ENCODE measurements around the gene SPNS3. TPM values are rescaled to one million over a fixed set of nuclear protein-coding genes. Genes with fewer than 3 reads are reported as not detected.

The SPNS3 gene
- polyA plus RNA-seq, 1 donor from 2014 or later, result not detected

DNA sequence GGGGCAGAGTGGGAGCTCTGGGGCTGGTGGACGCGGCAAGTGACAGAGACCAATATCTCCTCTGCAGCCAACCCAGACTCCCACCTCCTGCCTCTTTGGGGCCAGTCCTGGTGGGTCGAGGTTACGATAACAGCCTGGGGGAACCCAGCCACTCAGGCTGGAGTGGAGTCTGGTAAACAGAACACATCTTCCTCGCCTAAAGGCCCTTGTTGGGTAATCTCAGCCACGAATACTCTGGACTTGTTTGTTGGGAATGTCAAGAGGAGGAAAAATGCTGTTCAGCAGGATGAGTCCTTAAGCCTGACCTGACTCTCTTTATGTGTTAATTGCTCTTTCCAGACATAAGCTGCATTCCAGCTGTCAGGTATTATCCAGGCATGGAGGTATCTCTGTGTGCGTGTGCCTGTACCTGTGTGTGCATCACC lies 56.9 kb downstream of the SPNS3 start:
- no peak for TF ChIP-seq TAF1 (IDR thresholded peaks at IDR 0.05; ENCODE audit: low read depth)
- TF ChIP-seq REST (IDR thresholded peaks at IDR 0.05; ENCODE audit: borderline replicate concordance), result no peak
- no peak for TF ChIP-seq MXI1 (conservative IDR thresholded peaks at IDR 0.05; ENCODE audit: poor library complexity, severe bottlenecking)
- TF ChIP-seq CTCF (IDR thresholded peaks at IDR 0.05; ENCODE audit: poor library complexity, severe bottlenecking), result no peak
- TF ChIP-seq SMC3 (conservative IDR thresholded peaks at IDR 0.05; ENCODE audit: poor library complexity), result no peak
- no peak for TF ChIP-seq EZH2 (IDR thresholded peaks at IDR 0.05; ENCODE audit: borderline replicate concordance, insufficient read depth, low read length, poor library complexity, severe bottlenecking)
- no peak for TF ChIP-seq POLR2AphosphoS5 (IDR thresholded peaks at IDR 0.05)
- TF ChIP-seq RAD21 (conservative IDR thresholded peaks at IDR 0.05), result no peak
- no peak for TF ChIP-seq EP300 (conservative IDR thresholded peaks at IDR 0.05; ENCODE audit: poor library complexity, severe bottlenecking)
- H3K4me3 ChIP-seq (ENCODE audit: low read length), result no peak overlapping the region
- H3K4me2 ChIP-seq (ENCODE audit: low read length), result no peak overlapping the region
- no peaks in the 10 kb centered on the region for H3K79me2 ChIP-seq (replicated peaks; ENCODE audit: insufficient read depth, low read length)
- H3K9me3 ChIP-seq (ENCODE audit: low read length), result no peaks in the 10 kb centered on the region
- H3K27ac ChIP-seq (ENCODE audit: low read length), result no peak overlapping the region
- no peaks in the 10 kb centered on the region for H4K20me1 ChIP-seq (ENCODE audit: insufficient read depth)
- H3K9me2 ChIP-seq (ENCODE audit: insufficient read depth, low read length), result no peaks in the 10 kb centered on the region
- H3F3A ChIP-seq (ENCODE audit: insufficient read depth, low read length, poor library complexity, severe bottlenecking), result no peaks in the 10 kb centered on the region
- H3K27me3 ChIP-seq (ENCODE audit: insufficient read depth, low read depth, low read length), result no peaks in the 10 kb centered on the region
- H2AFZ ChIP-seq (ENCODE audit: low read depth, low read length), result no peak overlapping the region
- no peak overlapping the region for H3K9ac ChIP-seq (ENCODE audit: low read length)
- no peaks in the 10 kb centered on the region for H3K36me3 ChIP-seq (ENCODE audit: insufficient read depth, low read length)

GRCh38 chr17:4492721-4493561 lies 59.2 kb downstream of the SPNS3 start:
- Histone ChIP-seq H3K27ac (ENCODE audit: low read length) (no peak overlapping the region), H3K36me3 (ENCODE audit: insufficient read depth, low read length) (no peaks in the 10 kb centered on the region)

More at GRCh38 chr17:4492721-4493561, 59.2 kb downstream of the SPNS3 start:
- H3K4me2 ChIP-seq (ENCODE audit: low read length), result no peak overlapping the region
- TF ChIP-seq REST (IDR thresholded peaks at IDR 0.05; ENCODE audit: borderline replicate concordance), result peak; percentile 39
- no peak for TF ChIP-seq MXI1 (conservative IDR thresholded peaks at IDR 0.05; ENCODE audit: poor library complexity, severe bottlenecking)
- peaks cover 3% of the 10 kb centered on the region for H3K27me3 ChIP-seq (ENCODE audit: insufficient read depth, low read depth, low read length)
- H3K9me2 ChIP-seq (ENCODE audit: insufficient read depth, low read length), result no peaks in the 10 kb centered on the region
- H3K4me3 ChIP-seq (ENCODE audit: low read length), result no peak overlapping the region
- no peaks in the 10 kb centered on the region for H3K79me2 ChIP-seq (replicated peaks; ENCODE audit: insufficient read depth, low read length)
- no peak overlapping the region for H3K9ac ChIP-seq (ENCODE audit: low read length)
- no peaks in the 10 kb centered on the region for H4K20me1 ChIP-seq (ENCODE audit: insufficient read depth)
- H2AFZ ChIP-seq (ENCODE audit: low read depth, low read length), result no peak overlapping the region
- no peaks in the 10 kb centered on the region for H3K9me3 ChIP-seq (ENCODE audit: low read length)
- H3F3A ChIP-seq (ENCODE audit: insufficient read depth, low read length, poor library complexity, severe bottlenecking), result no peaks in the 10 kb centered on the region
